Astrocyte (in vitro differentiated cells and primary cell): ENCODE data around the gene ZNF512B. TPM values are rescaled to one million over a fixed set of nuclear protein-coding genes. Genes with fewer than 3 reads are reported as not detected.

Experiments
- DNase-seq: peaks from one replicate; pipeline ENCODE4 v3.0.0-alpha.2; 2010; ENCODE audit warnings: low read depth
- FAIRE-seq: peaks from 2 replicates; lab custom pipeline; 2011; peaks lifted over from hg19 to GRCh38; lab: Jason Lieb, UNC
- H2AFZ ChIP-seq: 2 replicates; pipeline ENCODE4 v1.6.0; 2012; ENCODE audit warnings: low read depth, low read length, inconsistent platforms
- H3K27ac ChIP-seq: 2 replicates; pipeline ENCODE4 v1.5.1; 2011; ENCODE audit warnings: low read depth, low read length, inconsistent platforms
- H3K27me3 ChIP-seq: 2 replicates; pipeline ENCODE4 v1.6.0; 2011; ENCODE audit warnings: low read length, inconsistent platforms; ENCODE audit not compliant: insufficient read depth
- H3K36me3 ChIP-seq: 2 replicates; pipeline ENCODE4 v1.5.1; 2011; ENCODE audit warnings: low read length, inconsistent platforms; ENCODE audit not compliant: insufficient read depth
- H3K4me1 ChIP-seq: 2 replicates; pipeline ENCODE4 v1.5.1; 2011; ENCODE audit warnings: low read length, inconsistent platforms; ENCODE audit not compliant: insufficient read depth
- H3K4me2 ChIP-seq: 2 replicates; pipeline ENCODE4 v1.6.0; 2012; ENCODE audit warnings: low read length, inconsistent platforms
- H3K4me3 ChIP-seq: 2 replicates; pipeline ENCODE4 v1.5.1; 2011; ENCODE audit warnings: low read depth, mild to moderate bottlenecking, low read length, inconsistent platforms; ENCODE audit not compliant: insufficient read depth
- H3K79me2 ChIP-seq: 2 replicates; pipeline ENCODE4 v1.6.0; 2012; ENCODE audit warnings: mild to moderate bottlenecking, low read length, inconsistent platforms; ENCODE audit not compliant: insufficient read depth
- H3K9ac ChIP-seq: 2 replicates; pipeline ENCODE4 v1.6.0; 2012; ENCODE audit warnings: mild to moderate bottlenecking, low read length, inconsistent platforms
- H3K9me3 ChIP-seq: 2 replicates; pipeline ENCODE4 v1.5.1; 2012; ENCODE audit warnings: low read depth, mild to moderate bottlenecking, low read length, inconsistent platforms; ENCODE audit not compliant: insufficient read depth
- H4K20me1 ChIP-seq: 2 replicates; pipeline ENCODE4 v1.6.0; 2012; ENCODE audit warnings: low read length, inconsistent platforms; ENCODE audit not compliant: insufficient read depth
- H3K27ac Mint-ChIP-seq: one replicate; pipeline ENCODE4 v1.8.0; 2021; ENCODE audit warnings: mild to moderate bottlenecking, mixed read lengths; ENCODE audit not compliant: unreplicated experiment
- H3K27me3 Mint-ChIP-seq: one replicate; pipeline ENCODE4 v1.8.0; 2021; ENCODE audit warnings: low read depth, mixed read lengths; ENCODE audit not compliant: unreplicated experiment
- H3K36me3 Mint-ChIP-seq: one replicate; pipeline ENCODE4 v1.8.0; 2021; ENCODE audit warnings: low read depth, mixed read lengths; ENCODE audit not compliant: unreplicated experiment
- H3K4me1 Mint-ChIP-seq: one replicate; pipeline ENCODE4 v1.8.0; 2021; ENCODE audit warnings: low read depth, mixed read lengths; ENCODE audit not compliant: unreplicated experiment
- H3K4me3 Mint-ChIP-seq: one replicate; pipeline ENCODE4 v1.8.0; 2021; ENCODE audit warnings: mild to moderate bottlenecking, moderate library complexity, mixed read lengths; ENCODE audit not compliant: unreplicated experiment
- H3K9me3 Mint-ChIP-seq: one replicate; pipeline ENCODE4 v1.8.0; 2021; ENCODE audit warnings: mild to moderate bottlenecking, mixed read lengths; ENCODE audit not compliant: unreplicated experiment
- CTCF ChIP-seq: IDR thresholded peaks from 2 replicates; pipeline ENCODE4 v1.5.1; 2011; ENCODE audit warnings: low read depth, mild to moderate bottlenecking, inconsistent platforms, low read length, moderate library complexity; ENCODE audit not compliant: insufficient read depth
- EZH2 ChIP-seq: IDR thresholded peaks from 2 replicates; pipeline ENCODE4 v1.6.1; 2012; ENCODE audit warnings: mild to moderate bottlenecking, low read length, inconsistent platforms; ENCODE audit not compliant: insufficient read depth
- total RNA-seq: library from RNA; stranded (reverse); gene quantifications from 2 replicates; pipeline ENCODE4 v1.2.1, GENCODE V29; 2021

ZNF512B gene
- total RNA-seq, 1 donor from 2014 or later = 27.7 TPM

GRCh38 chr20:63941282-63942081 is 28.2 kb downstream of the ZNF512B start:
- H3K9ac ChIP-seq = no peak overlapping the region
- H3K9me3 ChIP-seq = no peaks in the 10 kb centered on the region
- FAIRE-seq = no peak
- no peak overlapping the region for H3K4me2 ChIP-seq
- peaks cover 20% of the 10 kb centered on the region for H3K79me2 ChIP-seq
- peaks cover 3% of the 10 kb centered on the region for H3K4me1 Mint-ChIP-seq
- no peaks in the 10 kb centered on the region for H3K9me3 Mint-ChIP-seq
- no peaks in the 10 kb centered on the region for H3K27me3 ChIP-seq
- H3K27ac Mint-ChIP-seq = no peak overlapping the region
- peaks cover 4% of the 10 kb centered on the region for H3K36me3 Mint-ChIP-seq
- no peaks in the 10 kb centered on the region for H3K4me1 ChIP-seq
- H4K20me1 ChIP-seq = peaks cover 73% of the 10 kb centered on the region
- no peak overlapping the region for H2AFZ ChIP-seq
- H3K4me3 Mint-ChIP-seq = peak overlapping the region; percentile 54
- TF ChIP-seq CTCF (no peak), EZH2 (no peak)
- H3K27me3 Mint-ChIP-seq = no peaks in the 10 kb centered on the region
- peaks cover 3% of the 10 kb centered on the region for H3K36me3 ChIP-seq
- DNase-seq = no peak
- H3K27ac ChIP-seq = no peak overlapping the region
- no peak overlapping the region for H3K4me3 ChIP-seq

GRCh38 chr20:63940472-63941266 is 29.1 kb downstream of the ZNF512B start:
- TF ChIP-seq CTCF (no peak), EZH2 (no peak)
- Histone ChIP-seq H3K27me3 (no peaks in the 10 kb centered on the region), H3K79me2 (peaks cover 19% of the 10 kb centered on the region), H3K4me1 (no peaks in the 10 kb centered on the region), H3K4me2 (no peak overlapping the region), H3K27ac (no peak overlapping the region), H4K20me1 (peaks cover 73% of the 10 kb centered on the region), H3K9me3 (no peaks in the 10 kb centered on the region), H3K4me3 (no peak overlapping the region), H3K36me3 (peaks cover 3% of the 10 kb centered on the region), H3K9ac (no peak overlapping the region), H2AFZ (no peak overlapping the region)
- Mint-ChIP-seq H3K4me3 (peak overlapping the region; percentile 54), H3K4me1 (peaks cover 3% of the 10 kb centered on the region), H3K36me3 (peaks cover 8% of the 10 kb centered on the region), H3K27me3 (no peaks in the 10 kb centered on the region), H3K27ac (no peak overlapping the region), H3K9me3 (no peaks in the 10 kb centered on the region)
- FAIRE-seq = no peak
- no peak for DNase-seq
